ENCODE measurements around the gene ZFAND4.
A peak's percentile ranks its signal among the peaks of the same experiment; 100 is the strongest.
"Not testable (repeated sequence)": the region's sequence is repeated elsewhere in the genome, so short reads cannot be mapped to it uniquely, and the experiment has no call there.

The ZFAND4 gene

GRCh38 chr10:45672181-45673073, at the start of gene ZFAND4:
Gene ZFAND4, minus strand, starts transcription at chr10:45672772. Its CDS starts 9,047 bp downstream, at chr10:45663725.
- DNase-seq = peak; percentile 52

GRCh38 chr10:45721503-45721902, 48.9 kb upstream of the ZFAND4 start:
- DNase-seq = not testable (repeated sequence)

- DNase-seq = not testable (repeated sequence)
Measured at GRCh38 chr10:45717642-45718041, 45.1 kb upstream of the ZFAND4 start.

- not testable (repeated sequence) for DNase-seq
Measured at GRCh38 chr10:45717053-45717452, 44.5 kb upstream of the ZFAND4 start.

DNA sequence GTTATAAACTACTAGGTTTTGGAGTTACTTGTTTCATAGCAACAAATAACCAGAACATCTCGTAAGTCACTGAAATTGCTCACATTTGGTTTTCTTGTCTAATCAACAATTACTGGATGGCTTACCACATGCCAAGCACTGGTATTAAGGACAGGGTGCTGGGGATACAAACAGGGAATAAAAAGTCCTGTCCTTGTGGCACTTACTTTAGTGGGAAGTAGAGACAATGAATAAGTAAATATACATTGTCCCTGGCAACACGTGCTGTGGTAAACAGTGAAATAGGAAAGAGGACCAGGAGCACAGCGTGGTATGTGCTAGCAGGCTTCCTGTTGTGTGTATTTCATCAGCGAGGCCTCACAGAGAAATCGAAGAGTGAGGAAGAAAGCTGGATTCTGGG, 38.7 kb upstream of the ZFAND4 start:
- not testable (repeated sequence) for DNase-seq

DNA sequence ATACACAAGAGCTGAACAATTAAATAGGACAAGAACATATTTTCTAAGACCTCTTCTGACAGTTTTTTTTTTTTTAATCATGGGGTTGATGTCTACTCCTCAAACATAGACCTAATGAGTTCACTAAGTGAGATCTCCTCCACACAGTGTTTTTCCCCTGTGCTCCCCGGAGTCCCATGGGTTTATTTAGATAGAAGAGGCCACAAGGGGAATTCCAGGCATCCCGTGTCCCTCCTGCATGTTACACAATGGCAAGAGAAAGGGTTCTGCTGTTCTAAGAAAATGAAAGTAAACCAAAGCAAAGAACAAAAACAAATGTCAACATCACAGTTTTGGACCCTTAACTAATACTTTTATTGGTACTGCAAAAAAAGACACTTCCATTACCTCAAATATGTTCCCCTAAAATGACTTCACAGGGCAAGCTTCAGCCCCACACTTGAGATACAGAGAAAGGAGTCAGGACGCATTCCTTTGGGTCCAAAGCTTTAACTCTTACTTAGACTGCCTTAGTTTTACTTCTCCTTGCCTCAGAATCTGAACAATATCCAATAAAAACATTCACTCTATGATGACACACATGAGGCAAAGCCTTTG, 37.7 kb upstream of the ZFAND4 start:
- not testable (repeated sequence) for DNase-seq

DNA sequence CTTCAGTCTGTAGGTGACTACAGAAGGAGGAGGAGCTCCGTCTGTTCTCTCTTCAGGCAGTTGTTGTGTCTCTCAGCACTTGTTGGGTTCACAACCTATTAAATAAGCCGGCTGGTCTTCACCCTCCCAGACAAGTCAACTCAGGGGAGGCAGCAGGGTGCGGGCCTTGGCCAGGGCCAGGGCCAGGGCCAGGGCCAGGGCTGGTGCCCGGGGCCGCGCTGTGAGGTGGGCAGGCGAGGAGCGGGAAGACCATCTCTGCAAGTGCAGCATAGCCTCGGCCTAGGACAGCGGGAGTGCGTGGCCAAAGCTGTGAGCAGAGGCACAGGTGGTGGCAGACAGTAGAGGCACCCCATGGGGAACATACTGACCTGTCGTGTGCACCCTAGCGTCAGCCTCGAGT, 5.9 kb upstream of the ZFAND4 start:
- not testable (repeated sequence) for DNase-seq

DNA sequence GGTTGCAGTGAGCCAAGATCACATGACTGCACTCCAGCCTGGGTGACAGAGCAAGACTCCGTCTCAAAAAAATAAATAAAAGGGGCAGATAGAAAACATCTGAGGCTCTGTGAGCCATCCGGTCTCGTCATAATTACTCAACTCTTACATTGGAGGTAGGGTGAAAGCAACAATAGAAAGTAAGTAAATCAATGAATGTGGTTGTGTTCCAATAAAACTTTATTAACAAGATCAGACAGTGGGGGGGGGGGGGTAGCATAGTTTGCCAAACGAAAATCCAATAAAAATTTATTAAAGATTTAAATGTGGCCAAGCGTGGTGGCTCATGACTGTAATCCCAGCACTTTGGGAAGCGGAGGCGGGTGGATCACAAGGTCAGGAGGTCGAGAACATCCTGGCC, 2.8 kb upstream of the ZFAND4 start:
- DNase-seq = no peak

DNA sequence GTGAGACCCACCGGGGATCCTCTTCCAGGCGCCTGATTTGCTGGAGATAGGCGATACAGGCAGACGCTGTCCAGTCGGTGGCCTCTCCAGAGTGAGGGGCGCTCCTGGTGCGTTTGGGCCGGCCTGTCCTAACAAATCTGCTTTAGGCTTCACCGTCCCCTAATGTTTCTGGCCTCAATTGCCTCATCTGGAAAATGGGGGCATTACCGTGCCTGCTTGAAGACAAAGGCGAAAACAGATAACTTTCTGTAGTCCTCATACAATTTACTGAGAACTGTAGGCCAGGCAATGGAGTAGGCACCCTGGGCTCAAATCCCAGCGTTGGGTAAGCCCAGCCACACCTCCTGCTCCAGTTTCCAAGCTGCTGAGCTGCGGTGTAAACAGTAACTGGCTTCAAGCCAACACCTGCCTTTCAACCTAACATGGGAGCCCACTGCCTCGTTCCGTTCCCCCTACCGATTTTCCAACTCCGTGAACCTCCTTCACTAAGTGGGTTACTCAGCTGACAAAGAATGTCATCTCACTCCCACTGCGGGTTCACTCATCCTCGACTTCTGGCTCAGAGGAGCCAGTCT, 589 bp upstream of the ZFAND4 start:
- no peak for DNase-seq

DNA sequence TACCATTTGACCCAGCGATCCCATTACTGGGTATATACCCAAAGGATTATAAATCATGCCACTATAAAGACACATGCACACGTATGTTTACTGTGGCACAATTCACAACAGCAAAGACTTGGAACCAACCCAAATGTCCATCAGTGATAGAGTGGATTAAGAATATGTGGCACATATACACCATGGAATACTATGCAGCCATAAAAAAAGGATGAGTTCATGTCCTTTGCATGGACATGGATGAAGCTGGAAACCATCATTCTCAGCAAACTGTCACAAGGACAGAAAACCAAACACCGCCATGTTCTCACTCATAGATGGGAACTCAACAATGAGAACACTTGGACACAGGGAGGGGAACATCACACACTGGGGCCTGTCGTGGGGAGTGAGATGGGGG, 1.3 kb downstream of the ZFAND4 start:
- not testable (repeated sequence) for DNase-seq

DNA sequence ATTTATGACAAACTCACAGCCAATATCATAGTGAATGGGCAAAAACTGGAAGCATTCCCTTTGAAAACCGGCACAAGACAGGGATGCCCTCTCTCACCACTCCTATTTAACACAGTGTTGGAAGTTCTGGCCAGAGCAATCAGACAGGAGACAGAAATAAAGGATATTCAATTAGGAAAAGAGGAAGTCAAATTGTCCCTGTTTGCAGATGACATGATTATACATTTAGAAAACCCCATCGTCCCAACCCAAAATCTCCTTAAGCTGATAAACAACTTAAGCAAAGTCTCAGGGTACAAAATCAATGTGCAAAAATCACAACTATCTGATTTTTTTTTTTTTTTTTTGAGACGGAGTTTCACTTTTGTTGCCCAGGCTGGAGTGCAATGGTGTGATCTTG, 2.7 kb downstream of the ZFAND4 start:
- DNase-seq = not testable (repeated sequence)

DNA sequence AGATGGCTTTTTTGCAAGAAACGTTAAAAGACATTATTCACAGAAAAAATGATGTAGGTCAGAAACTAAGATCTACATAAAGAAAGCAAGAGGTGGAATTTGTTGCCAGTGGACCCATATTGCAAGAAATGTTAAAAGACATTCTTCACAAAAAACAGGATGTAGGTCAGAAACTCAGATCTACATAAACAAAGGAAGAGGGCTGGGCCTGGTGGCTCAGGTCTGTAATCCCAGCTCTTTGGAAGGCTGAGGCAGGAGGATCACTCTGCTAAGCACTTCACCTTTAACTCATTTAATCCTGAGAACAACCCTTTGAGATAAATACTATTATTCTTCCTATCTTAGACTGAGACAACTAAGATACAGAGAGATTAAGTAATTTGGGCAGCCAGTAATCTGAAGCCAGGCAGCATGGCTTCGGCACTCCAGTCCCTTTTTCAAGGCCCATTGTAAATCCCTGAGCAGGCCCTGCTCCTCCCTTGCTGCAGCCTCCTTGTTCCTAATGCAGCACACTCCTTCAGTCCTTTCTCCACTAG, 11.6 kb downstream of the ZFAND4 start:
- DNase-seq = no peak

DNA sequence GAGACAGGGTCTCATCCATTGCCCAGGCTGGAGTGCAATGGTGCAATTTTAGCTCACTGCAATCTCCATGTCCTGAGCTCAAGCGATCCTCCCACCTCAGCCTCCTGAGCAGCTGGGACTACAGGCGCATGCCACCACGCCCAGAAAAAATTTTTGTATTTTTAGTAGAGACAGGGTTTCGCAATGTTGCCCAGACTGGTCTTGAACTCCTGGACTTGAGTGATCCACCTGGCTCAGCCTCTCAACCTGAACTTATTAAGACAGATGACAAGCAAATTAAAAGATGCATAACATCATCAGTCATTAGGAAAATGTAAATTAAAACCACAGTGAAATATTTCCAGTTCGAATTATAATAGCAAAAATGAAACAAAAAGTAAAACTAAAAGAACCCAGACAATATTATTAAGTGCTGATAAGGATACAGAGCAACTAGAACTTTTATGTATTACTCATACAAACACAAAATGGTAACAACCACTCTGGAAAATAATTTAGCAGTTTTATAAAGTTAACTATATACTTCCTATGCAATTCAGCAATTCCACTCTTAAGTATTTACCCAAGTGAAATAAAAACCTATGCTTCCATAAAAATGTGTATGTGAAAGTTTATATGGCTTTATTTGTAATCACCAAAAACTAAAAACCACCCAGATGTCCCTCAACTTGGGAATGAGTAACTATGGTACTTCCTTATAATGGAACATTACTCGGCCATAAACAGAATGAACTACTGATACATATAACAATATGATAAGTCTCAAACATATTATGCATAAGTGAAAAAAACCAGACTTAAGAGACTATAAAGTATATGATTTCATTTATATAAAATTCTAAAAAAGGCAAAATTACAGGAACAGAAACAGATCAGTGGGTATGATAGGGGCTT, 15.3 kb downstream of the ZFAND4 start:
- no peak for DNase-seq

- no peak for DNase-seq
Measured at GRCh38 chr10:45655219-45655618, 17.4 kb downstream of the ZFAND4 start.

- not testable (repeated sequence) for DNase-seq
Measured at GRCh38 chr10:45654753-45655141, 17.8 kb downstream of the ZFAND4 start.

DNA sequence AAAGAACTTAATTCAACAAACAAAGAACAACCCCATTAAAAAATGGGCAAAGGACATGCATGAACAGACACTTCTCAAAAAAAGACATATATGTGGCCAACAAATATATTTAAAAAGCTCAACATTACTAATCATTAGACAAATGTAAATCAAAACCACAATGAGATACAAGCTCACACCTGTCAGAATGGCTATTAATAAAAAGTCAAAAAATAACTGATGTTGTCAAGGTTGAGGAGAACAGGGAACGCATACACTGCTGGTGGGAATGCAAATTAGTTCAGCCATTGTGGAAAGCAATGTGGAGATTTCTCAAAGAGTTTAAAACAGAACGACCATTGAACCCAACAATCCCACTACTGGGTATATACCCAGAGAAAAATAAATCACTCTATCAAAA, 19.1 kb downstream of the ZFAND4 start:
- no peak for DNase-seq

GRCh38 chr10:45652511-45652910, 20.1 kb downstream of the ZFAND4 start:
- no peak for DNase-seq

DNA sequence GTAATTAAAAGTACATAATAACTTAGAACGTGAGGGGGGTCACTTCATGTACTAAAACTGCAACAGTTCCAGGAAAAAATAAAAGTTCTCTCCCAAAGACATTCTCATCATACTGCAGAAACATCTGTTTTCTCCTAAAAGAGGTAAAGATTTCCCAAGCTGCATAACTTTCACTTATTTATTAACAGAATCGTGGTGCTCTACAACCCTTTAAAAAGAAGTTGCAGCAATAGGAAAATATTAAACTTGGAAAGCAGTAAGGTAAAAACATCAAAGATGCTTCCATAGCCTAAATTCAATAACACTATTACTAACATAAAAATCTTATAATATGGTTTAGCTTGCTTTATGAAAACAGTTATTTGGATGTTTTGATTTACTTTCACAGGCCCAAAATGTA, 23.3 kb downstream of the ZFAND4 start:
- DNase-seq = no peak

DNA sequence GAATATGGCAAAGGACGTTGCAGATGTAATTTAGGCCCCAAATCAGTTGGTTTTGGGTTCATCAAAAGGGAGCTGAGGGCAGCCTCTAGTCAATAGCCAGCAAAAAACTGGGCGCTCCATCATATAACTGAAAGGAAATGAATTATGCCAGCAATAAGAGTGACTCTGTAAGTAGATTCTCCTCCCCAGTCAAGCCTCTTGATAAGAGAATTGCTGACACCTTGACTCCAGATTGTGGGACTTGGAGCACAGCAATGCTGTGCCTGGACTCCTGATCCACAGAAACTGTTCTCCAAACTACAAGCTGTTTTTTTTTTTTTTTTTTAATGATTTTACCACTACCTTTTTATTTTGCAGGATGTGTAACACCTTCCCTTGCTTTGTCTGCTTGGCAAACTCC, 25.5 kb downstream of the ZFAND4 start:
- DNase-seq = no peak

GRCh38 chr10:45646384-45647050, 26.1 kb downstream of the ZFAND4 start:
- DNase-seq = no peak

- no peak for DNase-seq
Measured at GRCh38 chr10:45644527-45644926, 28.0 kb downstream of the ZFAND4 start.

GRCh38 chr10:45640941-45641340, 31.6 kb downstream of the ZFAND4 start:
- no peak for DNase-seq

All from NCI-H748 treated with DMSO at 0.1 percent for 48 hours (cell line).